Measurements from ENCODE around the gene MAGEL2.

DNA sequence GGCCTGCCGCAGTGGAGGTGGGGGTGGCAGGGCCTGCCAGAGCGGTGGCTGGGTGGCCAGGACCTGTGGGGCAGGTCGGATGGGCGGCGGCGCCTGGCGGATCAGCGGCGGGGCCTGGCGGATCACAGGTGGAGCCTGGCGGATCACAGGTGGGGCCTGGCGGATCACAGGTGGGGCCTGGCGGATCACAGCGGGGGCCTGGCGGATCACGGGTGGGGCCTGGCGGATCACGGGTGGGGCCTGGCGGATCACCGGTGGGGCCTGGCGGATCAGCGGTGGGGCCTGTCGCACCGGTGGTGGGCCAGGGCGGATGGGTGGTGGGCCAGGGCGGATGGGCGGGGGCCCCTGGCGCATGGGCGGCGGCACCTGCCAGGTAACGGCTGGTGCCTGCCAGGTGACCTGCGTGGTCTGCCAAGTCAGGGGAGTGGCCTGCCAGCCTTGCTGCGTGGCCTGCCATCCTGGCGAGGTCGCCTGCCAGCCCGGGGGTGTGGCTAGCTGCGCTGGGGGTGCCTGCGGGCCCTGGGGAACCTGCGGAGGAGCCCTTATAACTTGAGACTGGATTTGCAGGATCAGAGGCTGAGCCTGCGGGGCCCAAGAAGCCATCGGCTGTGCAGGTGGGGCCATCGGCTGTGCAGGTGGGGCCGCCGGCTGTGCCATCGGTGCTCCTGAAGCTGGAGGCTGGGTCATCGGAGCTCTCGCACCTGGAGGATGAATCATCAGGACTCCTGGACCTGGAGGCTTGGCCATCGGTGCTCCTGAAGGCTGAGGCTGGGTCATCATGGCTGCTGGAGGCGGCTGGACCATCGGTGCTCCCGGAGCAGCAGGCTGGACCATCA lies 1.3 kb downstream of the MAGEL2 start:
- TF ChIP-seq, protein P1, sequence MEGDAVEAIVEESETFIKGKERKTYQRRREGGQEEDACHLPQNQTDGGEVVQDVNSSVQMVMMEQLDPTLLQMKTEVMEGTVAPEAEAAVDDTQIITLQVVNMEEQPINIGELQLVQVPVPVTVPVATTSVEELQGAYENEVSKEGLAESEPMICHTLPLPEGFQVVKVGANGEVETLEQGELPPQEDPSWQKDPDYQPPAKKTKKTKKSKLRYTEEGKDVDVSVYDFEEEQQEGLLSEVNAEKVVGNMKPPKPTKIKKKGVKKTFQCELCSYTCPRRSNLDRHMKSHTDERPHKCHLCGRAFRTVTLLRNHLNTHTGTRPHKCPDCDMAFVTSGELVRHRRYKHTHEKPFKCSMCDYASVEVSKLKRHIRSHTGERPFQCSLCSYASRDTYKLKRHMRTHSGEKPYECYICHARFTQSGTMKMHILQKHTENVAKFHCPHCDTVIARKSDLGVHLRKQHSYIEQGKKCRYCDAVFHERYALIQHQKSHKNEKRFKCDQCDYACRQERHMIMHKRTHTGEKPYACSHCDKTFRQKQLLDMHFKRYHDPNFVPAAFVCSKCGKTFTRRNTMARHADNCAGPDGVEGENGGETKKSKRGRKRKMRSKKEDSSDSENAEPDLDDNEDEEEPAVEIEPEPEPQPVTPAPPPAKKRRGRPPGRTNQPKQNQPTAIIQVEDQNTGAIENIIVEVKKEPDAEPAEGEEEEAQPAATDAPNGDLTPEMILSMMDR (conservative IDR thresholded peaks at IDR 0.05; ENCODE audit: low read length): no peak
- TF ChIP-seq EZH2phosphoT487 (IDR thresholded peaks at IDR 0.05; ENCODE audit: borderline replicate concordance, low read depth, low read length): no peak
